DOHH2 (cell line): ENCODE results near the gene DPP8.
A peak's percentile ranks its signal among the peaks of the same experiment; 100 is the strongest.

ENCODE experiments used
- H3F3A ChIP-seq: fragments of 200-600 bp; sonication (generic), shearing (Covaris generic); 2 replicates; pipeline ENCODE4 v1.6.0; 2016; ENCODE audit warnings: antibody characterized with exemption, mild to moderate bottlenecking; ENCODE audit not compliant: control insufficient read depth, insufficient read depth
- H3K27ac ChIP-seq: fragments of 200-600 bp; sonication (generic); 2 replicates; pipeline ENCODE4 v1.5.1; 2014; ENCODE audit warnings: low read depth, mild to moderate bottlenecking, low read length, moderate library complexity
- H3K27me3 ChIP-seq: fragments of 200-600 bp; sonication (generic); 2 replicates; pipeline ENCODE4 v1.6.1; 2014; ENCODE audit warnings: mild to moderate bottlenecking, low read length, mixed read lengths; ENCODE audit not compliant: control insufficient read depth
- H3K36me3 ChIP-seq: fragments of 200-600 bp; sonication (generic); 2 replicates; pipeline ENCODE4 v1.6.1; 2014; ENCODE audit warnings: mild to moderate bottlenecking, low read length, moderate library complexity, mixed read lengths; ENCODE audit not compliant: control insufficient read depth
- H3K4me1 ChIP-seq: fragments of 200-600 bp; sonication (generic); 2 replicates; pipeline ENCODE4 v1.6.1; 2014; ENCODE audit warnings: mild to moderate bottlenecking, low read length, mixed read lengths; ENCODE audit not compliant: control insufficient read depth
- H3K4me2 ChIP-seq: fragments of 200-600 bp; sonication (generic); 2 replicates; pipeline ENCODE4 v1.6.0; 2014; ENCODE audit warnings: mild to moderate bottlenecking, low read length, moderate library complexity
- H3K4me3 ChIP-seq: fragments of 200-600 bp; sonication (generic); 2 replicates; pipeline ENCODE4 v1.5.1; 2014; ENCODE audit warnings: mild to moderate bottlenecking, low read length, mixed read lengths
- H3K79me2 ChIP-seq: fragments of 200-600 bp; sonication (generic); 2 replicates; pipeline ENCODE4 v1.6.1; 2014; ENCODE audit warnings: mild to moderate bottlenecking, low read length, mixed read lengths; ENCODE audit not compliant: control insufficient read depth
- H3K9me2 ChIP-seq: fragments of 200-600 bp; sonication (generic); replicated peaks from 2 replicates; pipeline ENCODE4 v1.6.1; 2014; ENCODE audit warnings: mild to moderate bottlenecking, low read length, mixed read lengths; ENCODE audit not compliant: control insufficient read depth
- H3K9me3 ChIP-seq: fragments of 200-600 bp; sonication (generic); 2 replicates; pipeline ENCODE4 v1.6.1; 2014; ENCODE audit warnings: antibody characterized with exemption, low read length, mixed read lengths; ENCODE audit not compliant: control insufficient read depth, insufficient read depth
- H4K20me1 ChIP-seq: fragments of 200-600 bp; sonication (generic); 2 replicates; pipeline ENCODE4 v1.6.0; 2014; ENCODE audit warnings: low read depth, mild to moderate bottlenecking, antibody characterized with exemption, low read length, moderate library complexity; ENCODE audit not compliant: control insufficient read depth, insufficient read depth
- EZH2phosphoT487 ChIP-seq: fragments of 200-600 bp; sonication (generic); IDR thresholded peaks from 2 replicates; pipeline ENCODE4 v1.6.1; 2017; ENCODE audit warnings: borderline replicate concordance, mild to moderate bottlenecking, antibody characterized with exemption, low read length, moderate library complexity, mixed read lengths
- TF ChIP-seq, protein P1 (sequence below): fragments of 200-600 bp; sonication (generic); IDR thresholded peaks from one replicate; pipeline ENCODE4 v1.5.1; 2014; ENCODE audit warnings: antibody characterized with exemption, mild to moderate bottlenecking, low read depth, low read length; ENCODE audit not compliant: poor library complexity, severe bottlenecking

DPP8 gene

DNA sequence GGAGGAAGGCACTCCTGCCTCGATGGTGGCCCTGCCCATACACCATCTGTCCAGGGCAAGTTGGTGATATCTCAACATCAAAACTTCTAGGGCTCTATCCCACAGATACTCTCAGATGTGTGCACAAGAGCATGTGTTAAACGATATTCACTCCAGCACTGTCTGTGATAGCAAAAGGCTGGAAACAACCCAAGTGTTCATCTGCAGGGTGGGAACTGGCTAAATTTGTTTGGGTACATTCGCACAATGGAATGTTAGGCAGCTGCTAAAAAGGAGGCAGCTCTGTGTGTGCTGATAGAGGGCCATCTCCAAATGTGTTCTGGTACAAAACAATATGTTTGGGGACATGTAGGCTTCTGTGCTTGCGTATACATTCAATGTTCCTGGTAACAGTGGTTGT, 114.5 kb downstream of the DPP8 start:
- no peak for TF ChIP-seq EZH2phosphoT487
- TF ChIP-seq, protein P1, sequence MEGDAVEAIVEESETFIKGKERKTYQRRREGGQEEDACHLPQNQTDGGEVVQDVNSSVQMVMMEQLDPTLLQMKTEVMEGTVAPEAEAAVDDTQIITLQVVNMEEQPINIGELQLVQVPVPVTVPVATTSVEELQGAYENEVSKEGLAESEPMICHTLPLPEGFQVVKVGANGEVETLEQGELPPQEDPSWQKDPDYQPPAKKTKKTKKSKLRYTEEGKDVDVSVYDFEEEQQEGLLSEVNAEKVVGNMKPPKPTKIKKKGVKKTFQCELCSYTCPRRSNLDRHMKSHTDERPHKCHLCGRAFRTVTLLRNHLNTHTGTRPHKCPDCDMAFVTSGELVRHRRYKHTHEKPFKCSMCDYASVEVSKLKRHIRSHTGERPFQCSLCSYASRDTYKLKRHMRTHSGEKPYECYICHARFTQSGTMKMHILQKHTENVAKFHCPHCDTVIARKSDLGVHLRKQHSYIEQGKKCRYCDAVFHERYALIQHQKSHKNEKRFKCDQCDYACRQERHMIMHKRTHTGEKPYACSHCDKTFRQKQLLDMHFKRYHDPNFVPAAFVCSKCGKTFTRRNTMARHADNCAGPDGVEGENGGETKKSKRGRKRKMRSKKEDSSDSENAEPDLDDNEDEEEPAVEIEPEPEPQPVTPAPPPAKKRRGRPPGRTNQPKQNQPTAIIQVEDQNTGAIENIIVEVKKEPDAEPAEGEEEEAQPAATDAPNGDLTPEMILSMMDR: no peak
- no peaks in the 10 kb centered on the region for H3K9me3 ChIP-seq
- H3K4me2 ChIP-seq: no peak overlapping the region
- H3F3A ChIP-seq: no peaks in the 10 kb centered on the region
- peaks cover 12% of the 10 kb centered on the region for H3K4me1 ChIP-seq
- no peaks in the 10 kb centered on the region for H3K9me2 ChIP-seq
- no peak overlapping the region for H3K4me3 ChIP-seq
- peaks cover 11% of the 10 kb centered on the region for H3K27me3 ChIP-seq
- H3K79me2 ChIP-seq: no peaks in the 10 kb centered on the region
- 0 out of 2 replicates have a peak, but pooled peaks cover 3% of the 10 kb centered on the region for H4K20me1 ChIP-seq
- H3K27ac ChIP-seq: no peak overlapping the region
- no peaks in the 10 kb centered on the region for H3K36me3 ChIP-seq

DNA sequence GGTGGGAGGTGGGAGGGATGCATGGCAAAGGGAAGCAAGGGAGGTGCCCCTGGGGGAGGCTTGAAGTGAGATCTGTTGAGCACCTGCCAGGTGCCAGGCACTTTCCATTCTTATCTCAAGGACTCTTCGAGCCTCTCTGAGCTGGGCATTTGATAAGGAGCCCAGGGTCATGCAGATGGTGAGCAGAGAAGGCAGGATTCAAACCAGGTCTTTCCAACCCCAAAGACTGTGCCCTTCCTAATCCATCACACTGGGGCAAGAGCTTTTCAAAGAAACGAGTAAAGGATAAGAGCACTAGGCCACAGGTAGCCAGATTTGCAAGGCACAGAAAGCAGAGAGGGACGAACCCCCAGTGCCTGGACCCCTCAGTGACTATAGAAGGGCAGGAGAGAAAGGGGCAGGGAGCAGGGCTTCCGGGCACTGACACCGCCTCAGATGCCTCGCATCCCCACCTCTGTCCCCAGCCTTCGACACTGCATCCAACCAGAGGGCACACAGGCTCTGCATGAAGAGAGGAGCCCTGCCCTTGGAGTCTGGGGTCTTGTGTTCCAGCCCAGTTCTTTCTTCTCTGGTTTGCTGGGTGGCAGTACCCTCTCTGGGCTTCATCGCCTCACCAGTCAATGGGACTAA, 115.8 kb downstream of the DPP8 start:
- Histone ChIP-seq H3K9me2 (no peaks in the 10 kb centered on the region), H3K4me2 (no peak overlapping the region), H3K4me1 (peaks cover 12% of the 10 kb centered on the region), H3K27ac (no peak overlapping the region), H3K27me3 (peaks cover 14% of the 10 kb centered on the region), H3K79me2 (no peaks in the 10 kb centered on the region), H3K9me3 (no peaks in the 10 kb centered on the region), H3F3A (no peaks in the 10 kb centered on the region), H3K36me3 (no peaks in the 10 kb centered on the region), H4K20me1 (0 out of 2 replicates have a peak, but pooled peaks cover 3% of the 10 kb centered on the region), H3K4me3 (no peak overlapping the region)
- TF ChIP-seq EZH2phosphoT487: no peak
- TF ChIP-seq, protein P1: no peak

DNA sequence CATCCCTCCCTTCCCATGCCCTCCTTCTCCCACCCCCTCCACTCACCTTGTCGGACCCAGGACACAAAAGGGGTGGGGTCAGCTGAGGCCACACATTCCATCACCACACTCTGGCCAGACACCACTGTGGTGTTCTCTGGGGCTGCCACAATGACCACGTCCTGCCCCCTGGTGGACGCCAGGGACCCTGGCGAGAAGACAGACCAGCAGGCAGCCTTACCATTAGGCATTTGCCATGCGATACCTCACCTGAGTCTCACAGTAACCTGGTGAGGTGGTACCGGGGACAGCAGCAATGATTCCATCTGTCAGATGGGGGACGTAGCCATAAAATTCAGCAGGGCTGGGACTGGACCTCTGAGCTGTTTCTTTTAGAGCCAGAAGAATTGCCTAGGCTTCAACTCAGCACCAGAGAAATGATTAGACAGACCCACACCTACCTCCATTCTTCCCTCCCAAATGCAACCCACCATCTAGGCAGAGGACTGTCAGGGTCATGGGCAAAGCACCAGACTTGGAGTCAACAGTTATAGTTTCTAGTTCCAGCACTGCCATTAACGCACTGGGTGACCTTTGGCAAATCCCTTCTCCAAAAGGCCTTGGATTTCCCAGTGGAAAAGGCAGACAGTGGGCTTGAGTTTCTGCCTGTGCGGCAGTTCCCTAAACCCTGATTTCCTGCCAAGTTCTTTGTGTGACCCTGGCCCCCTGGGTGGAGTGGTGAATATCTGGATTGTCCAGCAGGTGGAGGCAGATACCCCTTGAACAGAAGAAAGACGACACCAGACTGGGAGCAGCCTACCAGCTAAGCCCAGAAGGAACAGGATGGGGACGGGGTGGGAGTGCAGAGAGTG, 116.5 kb downstream of the DPP8 start:
- Histone ChIP-seq H3K4me1 (peaks cover 12% of the 10 kb centered on the region), H3K9me2 (no peaks in the 10 kb centered on the region), H3K27ac (no peak overlapping the region), H3K79me2 (no peaks in the 10 kb centered on the region), H3F3A (no peaks in the 10 kb centered on the region), H3K4me2 (0 out of 2 replicates have a peak overlapping the region, but pooled peaks have one; percentile 20), H3K27me3 (peaks cover 14% of the 10 kb centered on the region), H3K9me3 (no peaks in the 10 kb centered on the region), H4K20me1 (0 out of 2 replicates have a peak, but pooled peaks cover 3% of the 10 kb centered on the region), H3K36me3 (no peaks in the 10 kb centered on the region), H3K4me3 (no peak overlapping the region)
- TF ChIP-seq, protein P1: peak; percentile 73
- no peak for TF ChIP-seq EZH2phosphoT487
